ENCODE measurements around the gene MEGF11.
"Not testable (repeated sequence)": the region's sequence is repeated elsewhere in the genome, so short reads cannot be mapped to it uniquely, and the experiment has no call there.

The MEGF11 gene

DNA sequence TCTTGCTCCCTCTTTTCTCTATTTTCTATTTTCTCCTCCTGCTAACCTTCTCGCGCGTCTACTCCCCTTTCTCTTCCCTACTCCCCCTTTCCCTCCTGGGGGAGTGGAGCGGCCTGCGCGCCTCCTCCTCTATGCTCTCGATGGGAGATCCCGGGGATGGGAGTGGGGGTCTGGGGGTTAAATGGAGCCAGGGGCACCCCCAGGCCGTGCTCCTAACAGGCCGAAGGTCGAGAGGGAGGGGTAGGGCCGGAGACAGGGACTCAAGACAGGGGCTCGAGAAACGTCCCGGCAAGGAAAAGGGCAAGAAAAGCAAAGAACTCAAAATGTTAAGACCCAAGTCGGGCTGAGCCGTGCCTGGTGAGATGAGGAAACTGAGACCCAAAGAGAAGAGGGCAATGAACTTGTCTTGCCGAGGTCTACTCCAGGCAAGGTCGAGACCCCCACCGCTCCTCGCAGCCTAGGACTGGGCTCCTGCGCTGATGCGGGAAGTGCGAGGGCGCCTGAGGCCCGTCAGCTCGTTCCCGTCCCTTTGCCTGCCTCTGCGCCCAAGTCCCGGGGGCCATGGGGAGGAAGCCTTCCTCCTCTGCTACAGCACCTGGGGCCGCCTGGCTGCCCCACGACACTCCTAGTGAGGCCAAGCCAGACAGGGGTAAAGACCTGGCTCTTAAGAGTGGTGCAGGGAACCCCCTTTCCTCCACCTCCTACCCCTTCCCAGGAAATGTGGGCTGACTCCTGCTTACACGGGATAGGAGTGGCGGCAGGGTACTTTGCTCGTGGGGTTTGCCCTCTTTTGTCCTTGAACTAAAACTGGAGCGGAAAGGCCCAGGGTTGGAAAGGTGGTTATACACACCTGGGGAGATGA is 770 bp upstream of the MEGF11 start:
- POLR2A ChIA-PET: interaction anchor here (1.2 to 1.3 kb wide), 2 partner anchors 16 to 251 kb away, joined by 4 to 5 read pairs; partner anchors contain the start of genes RPL4 and ZWILCH
- TF ChIP-seq TARDBP (IDR thresholded peaks at IDR 0.05): no peak
- TF ChIP-seq SUZ12 (IDR thresholded peaks at IDR 0.05): no peak
- no peak for TF ChIP-seq ZNF384 (IDR thresholded peaks at IDR 0.05)
- TF ChIP-seq ELF4 (IDR thresholded peaks at IDR 0.05): no peak
- no peak for TF ChIP-seq NFRKB (IDR thresholded peaks at IDR 0.05)
- TF ChIP-seq BHLHE40 (IDR thresholded peaks at IDR 0.05; ENCODE audit: borderline replicate concordance): no peak
- no peak for TF ChIP-seq HDGF (IDR thresholded peaks at IDR 0.05; ENCODE audit: borderline replicate concordance)
- no peak for TF ChIP-seq FOXM1 (IDR thresholded peaks at IDR 0.05; ENCODE audit: borderline replicate concordance)
- no peak for TF ChIP-seq SP1 (IDR thresholded peaks at IDR 0.05)
- no peak for TF ChIP-seq FOXK2 (IDR thresholded peaks at IDR 0.05)
- no peak for TF ChIP-seq FOXA1 (IDR thresholded peaks at IDR 0.05)
- no peak for TF ChIP-seq CTBP1 (IDR thresholded peaks at IDR 0.05; ENCODE audit: borderline replicate concordance)
- TF ChIP-seq, protein P1, sequence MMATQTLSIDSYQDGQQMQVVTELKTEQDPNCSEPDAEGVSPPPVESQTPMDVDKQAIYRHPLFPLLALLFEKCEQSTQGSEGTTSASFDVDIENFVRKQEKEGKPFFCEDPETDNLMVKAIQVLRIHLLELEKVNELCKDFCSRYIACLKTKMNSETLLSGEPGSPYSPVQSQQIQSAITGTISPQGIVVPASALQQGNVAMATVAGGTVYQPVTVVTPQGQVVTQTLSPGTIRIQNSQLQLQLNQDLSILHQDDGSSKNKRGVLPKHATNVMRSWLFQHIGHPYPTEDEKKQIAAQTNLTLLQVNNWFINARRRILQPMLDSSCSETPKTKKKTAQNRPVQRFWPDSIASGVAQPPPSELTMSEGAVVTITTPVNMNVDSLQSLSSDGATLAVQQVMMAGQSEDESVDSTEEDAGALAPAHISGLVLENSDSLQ (IDR thresholded peaks at IDR 0.05): no peak
- no peak for TF ChIP-seq LEF1 (IDR thresholded peaks at IDR 0.05; ENCODE audit: borderline replicate concordance)
- no peak for DNase-seq (ENCODE audit: extremely low spot score)
- CTCF ChIA-PET: no interaction called here

DNA sequence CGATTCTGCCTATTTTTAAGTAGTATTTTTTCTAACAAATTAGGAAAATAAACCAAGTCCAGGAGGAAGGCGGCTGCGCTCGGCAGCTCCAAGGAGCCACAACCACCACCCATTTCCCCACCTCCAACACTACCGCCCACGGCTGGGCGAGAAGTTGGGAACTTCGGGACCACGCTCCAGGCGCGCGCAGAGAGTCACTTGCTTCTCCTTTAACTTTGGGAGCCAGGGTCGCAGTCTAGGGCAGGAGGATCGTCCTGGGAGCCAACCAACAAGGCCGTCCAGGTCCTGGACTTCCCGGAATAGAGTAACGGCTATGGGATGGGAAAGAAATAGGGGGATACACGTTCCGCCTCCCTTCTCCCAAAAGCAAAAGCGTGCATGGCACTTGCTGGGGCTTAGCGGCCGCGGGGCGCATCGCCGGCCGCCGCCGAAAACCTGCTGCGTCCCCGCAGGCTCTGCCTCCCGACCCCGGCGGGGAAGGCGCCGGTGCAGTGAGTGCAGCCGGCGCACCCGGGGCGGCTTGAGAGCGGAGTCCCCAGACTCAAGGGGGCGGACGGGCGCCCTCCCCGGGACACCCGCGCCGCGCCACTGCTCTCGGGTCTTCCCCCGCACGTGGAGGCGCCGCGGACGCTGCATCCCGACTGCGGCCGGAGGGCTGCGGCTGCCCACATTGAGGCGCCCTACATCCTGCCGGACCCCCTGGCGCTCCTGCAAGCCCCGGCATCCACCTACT is 699 bp downstream of the MEGF11 start:
- CTCF ChIA-PET: no interaction called here
- DNase-seq (ENCODE audit: extremely low spot score): peak; percentile 56
- POLR2A ChIA-PET: interaction anchor here (1.0 to 1.3 kb wide), 3 partner anchors 17 to 252 kb away, joined by 3 to 5 read pairs (median 4); partner anchors contain the start of genes RPL4 and ZWILCH
- TF ChIP-seq L3MBTL2 (conservative IDR thresholded peaks at IDR 0.05): peak; percentile 24; the same call in 1 of the 2 replicates
- TF ChIP-seq FOXA1 (IDR thresholded peaks at IDR 0.05): no peak

DNA sequence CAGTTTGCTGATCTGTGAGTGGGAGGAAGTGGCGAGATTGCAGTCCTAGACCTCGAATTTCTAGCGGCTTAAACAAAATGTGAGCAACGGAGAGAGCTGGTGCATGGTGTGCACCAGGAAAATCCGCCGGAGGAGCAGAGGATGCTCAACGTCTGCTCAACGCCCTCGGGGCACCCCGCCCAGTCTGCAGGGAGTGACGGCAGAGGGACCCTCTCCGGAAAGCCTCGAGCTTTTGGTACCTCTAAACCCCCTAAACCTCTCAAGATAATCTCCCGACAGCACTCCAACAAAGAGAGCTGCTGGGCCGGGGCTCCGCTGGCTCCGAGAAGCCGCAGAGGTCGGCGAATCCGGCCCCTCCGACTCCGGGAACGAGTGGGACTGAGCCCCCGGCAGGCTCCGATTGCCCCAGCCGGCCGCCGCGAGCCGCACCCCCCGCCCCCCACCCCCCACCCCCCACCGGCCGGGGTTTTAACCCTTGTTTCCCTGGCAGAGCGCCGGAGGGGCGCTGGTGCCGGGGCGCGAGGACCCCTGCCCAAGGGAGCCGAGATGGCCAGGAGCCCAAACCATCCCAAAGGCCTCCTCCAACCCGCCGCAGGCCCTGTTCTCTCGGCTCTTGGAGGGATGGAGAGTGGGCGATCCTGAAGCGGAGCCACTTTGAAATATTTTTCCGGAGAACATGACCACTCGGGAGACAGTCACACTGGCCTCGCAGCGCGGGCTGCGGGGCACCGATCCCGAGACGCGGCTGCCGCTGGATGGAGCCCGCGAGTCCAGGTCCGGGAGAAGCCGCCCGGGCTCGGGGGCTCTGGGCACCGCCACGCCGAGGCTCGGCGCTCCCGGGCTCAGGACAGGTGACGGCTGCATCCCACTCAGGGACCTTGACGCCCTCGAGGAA is 1.5 kb downstream of the MEGF11 start:
- CTCF ChIA-PET: interaction anchor here (0.8 kb wide), 1 partner anchor 867 kb away, joined by 4 read pairs; no protein-coding TSS in a partner anchor
- TF ChIP-seq L3MBTL2 (conservative IDR thresholded peaks at IDR 0.05) (peak; percentile 50), CTBP1 (IDR thresholded peaks at IDR 0.05; ENCODE audit: borderline replicate concordance) (no peak)
- peak; percentile 87 for DNase-seq (ENCODE audit: extremely low spot score)

DNA sequence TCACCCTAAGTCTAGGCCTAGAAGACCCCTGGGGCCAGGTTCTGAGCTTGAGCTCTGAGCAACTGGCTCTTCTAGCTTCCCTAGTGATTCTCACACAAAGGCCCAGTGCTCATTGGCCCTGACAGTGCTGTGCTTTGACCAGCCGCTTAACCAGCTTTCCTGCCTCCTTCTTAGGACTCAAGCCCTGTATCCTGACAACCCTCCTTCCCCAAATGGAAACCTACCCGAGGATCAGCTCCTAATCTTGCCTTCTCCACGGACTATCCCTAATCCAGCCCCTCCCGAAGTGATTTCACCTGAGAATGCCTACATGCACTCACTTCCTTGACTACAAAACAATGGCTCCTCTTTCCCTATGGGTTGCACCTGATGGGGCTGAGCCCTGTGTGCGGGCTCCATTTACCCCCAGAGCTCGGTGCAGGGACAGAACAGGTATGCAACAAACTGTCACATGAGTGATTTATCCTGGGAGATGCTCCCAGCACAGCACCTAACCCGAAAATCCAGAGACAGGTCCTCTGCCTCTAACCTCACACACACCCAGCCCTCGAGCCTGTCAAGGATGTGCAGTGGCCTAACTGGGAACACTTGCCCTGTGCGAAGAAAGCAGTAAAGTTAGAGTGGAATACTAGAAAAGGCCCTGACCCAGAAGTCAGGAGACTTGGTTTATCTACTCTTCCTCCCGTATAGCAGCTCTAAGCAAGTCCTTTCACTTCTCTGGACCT is 2.3 kb downstream of the MEGF11 start:
- TF ChIP-seq FOXK2 (IDR thresholded peaks at IDR 0.05) (no peak), LEF1 (IDR thresholded peaks at IDR 0.05; ENCODE audit: borderline replicate concordance) (no peak), ZNF384 (IDR thresholded peaks at IDR 0.05) (no peak), TARDBP (IDR thresholded peaks at IDR 0.05) (no peak), HDGF (IDR thresholded peaks at IDR 0.05; ENCODE audit: borderline replicate concordance) (no peak), FOXM1 (IDR thresholded peaks at IDR 0.05; ENCODE audit: borderline replicate concordance) (no peak), ARNT (IDR thresholded peaks at IDR 0.05) (no peak)
- POLR2A ChIA-PET: interaction anchor here (1.2 kb wide), 1 partner anchor 43 kb away, joined by 5 read pairs; the partner anchor contains the start of gene DIS3L
- CTCF ChIA-PET: interaction anchor here (0.6 to 0.8 kb wide), 2 partner anchors 20 to 867 kb away, joined by 3 to 4 read pairs; no protein-coding TSS in a partner anchor
- no peak for DNase-seq (ENCODE audit: extremely low spot score)

More for the DNA sequence above, 1.5 kb downstream of the MEGF11 start:
- POLR2A ChIA-PET: interaction anchor here (1.0 kb wide), 1 partner anchor 42 kb away, joined by 3 read pairs; no protein-coding TSS in a partner anchor

DNA sequence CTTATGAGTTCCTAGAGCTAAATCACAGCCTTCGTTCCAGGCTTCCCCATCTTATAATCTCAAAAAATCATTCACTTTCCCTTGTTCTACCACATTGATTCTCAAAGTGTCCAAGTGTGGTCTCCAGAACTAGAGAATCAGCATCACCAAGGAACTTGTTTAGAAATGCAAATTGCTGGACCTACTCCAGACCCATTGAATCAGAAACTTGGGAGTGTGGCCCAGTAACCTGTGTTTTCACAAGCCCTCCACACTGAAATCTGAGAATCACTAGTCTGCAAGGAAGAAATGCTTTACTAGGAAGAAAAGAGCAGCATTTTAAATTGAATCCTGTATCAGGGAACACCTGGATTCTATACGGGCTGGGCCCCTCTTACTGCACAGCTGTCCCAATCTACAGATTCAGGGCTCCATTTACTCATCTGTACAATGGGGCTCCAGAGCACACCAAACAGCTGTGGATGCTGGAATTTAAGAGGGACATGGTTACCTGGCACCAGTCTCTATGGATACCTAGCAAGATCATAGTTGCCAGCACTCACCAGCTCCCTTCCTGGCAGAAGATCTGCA is 3.9 kb downstream of the MEGF11 start:
- DNase-seq (ENCODE audit: extremely low spot score): no peak
- TF ChIP-seq HDGF (IDR thresholded peaks at IDR 0.05; ENCODE audit: borderline replicate concordance): no peak
- no peak for TF ChIP-seq TARDBP (IDR thresholded peaks at IDR 0.05)
- no peak for TF ChIP-seq L3MBTL2 (conservative IDR thresholded peaks at IDR 0.05)
- no peak for TF ChIP-seq CTBP1 (IDR thresholded peaks at IDR 0.05; ENCODE audit: borderline replicate concordance)
- no peak for TF ChIP-seq FOXM1 (IDR thresholded peaks at IDR 0.05; ENCODE audit: borderline replicate concordance)
- no peak for TF ChIP-seq ZNF384 (IDR thresholded peaks at IDR 0.05)
- TF ChIP-seq NFRKB (IDR thresholded peaks at IDR 0.05): no peak
- no peak for TF ChIP-seq LEF1 (IDR thresholded peaks at IDR 0.05; ENCODE audit: borderline replicate concordance)
- TF ChIP-seq FOXA1 (IDR thresholded peaks at IDR 0.05): no peak
- TF ChIP-seq SP1 (IDR thresholded peaks at IDR 0.05): no peak
- no peak for TF ChIP-seq FOXK2 (IDR thresholded peaks at IDR 0.05)
- ChIA-PET CTCF (no interaction called here), POLR2A (interaction anchor here (1.2 kb wide), 1 partner anchor 44 kb away, joined by 5 read pairs; the partner anchor contains the start of gene DIS3L)

DNA sequence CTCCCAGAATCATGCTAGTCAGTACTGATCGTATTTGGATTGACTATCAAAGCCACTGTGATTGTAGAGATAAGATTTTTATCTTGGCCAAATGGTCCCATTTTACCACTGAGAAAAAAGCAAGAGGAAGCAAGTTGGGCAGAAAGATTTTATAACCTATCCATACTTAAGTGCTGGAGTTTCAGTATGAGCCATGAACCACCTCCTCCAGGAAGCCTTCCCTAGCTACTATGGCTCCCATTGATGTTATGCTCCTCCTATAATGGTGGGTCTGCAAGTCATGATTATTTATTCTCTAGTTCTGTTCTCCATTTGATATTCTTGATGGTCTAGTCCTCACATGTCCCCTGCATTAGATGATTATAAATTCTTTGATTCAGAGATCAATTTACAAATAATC is 6.6 kb downstream of the MEGF11 start:
- TF ChIP-seq SUZ12 (IDR thresholded peaks at IDR 0.05) (no peak), ARNT (IDR thresholded peaks at IDR 0.05) (no peak), NFRKB (IDR thresholded peaks at IDR 0.05) (no peak), FOXK2 (IDR thresholded peaks at IDR 0.05) (no peak), FOXA1 (IDR thresholded peaks at IDR 0.05) (no peak), LEF1 (IDR thresholded peaks at IDR 0.05; ENCODE audit: borderline replicate concordance) (no peak), CTBP1 (IDR thresholded peaks at IDR 0.05; ENCODE audit: borderline replicate concordance) (no peak), L3MBTL2 (conservative IDR thresholded peaks at IDR 0.05) (no peak), TARDBP (IDR thresholded peaks at IDR 0.05) (no peak), FOXM1 (IDR thresholded peaks at IDR 0.05; ENCODE audit: borderline replicate concordance) (no peak), BHLHE40 (IDR thresholded peaks at IDR 0.05; ENCODE audit: borderline replicate concordance) (no peak), ZNF384 (IDR thresholded peaks at IDR 0.05) (no peak), HDGF (IDR thresholded peaks at IDR 0.05; ENCODE audit: borderline replicate concordance) (no peak), ELF4 (IDR thresholded peaks at IDR 0.05) (no peak), SP1 (IDR thresholded peaks at IDR 0.05) (no peak)
- TF ChIP-seq, protein P1 (IDR thresholded peaks at IDR 0.05): no peak
- ChIA-PET CTCF (no interaction called here), POLR2A (no interaction called here)
- no peak for DNase-seq (ENCODE audit: extremely low spot score)

DNA sequence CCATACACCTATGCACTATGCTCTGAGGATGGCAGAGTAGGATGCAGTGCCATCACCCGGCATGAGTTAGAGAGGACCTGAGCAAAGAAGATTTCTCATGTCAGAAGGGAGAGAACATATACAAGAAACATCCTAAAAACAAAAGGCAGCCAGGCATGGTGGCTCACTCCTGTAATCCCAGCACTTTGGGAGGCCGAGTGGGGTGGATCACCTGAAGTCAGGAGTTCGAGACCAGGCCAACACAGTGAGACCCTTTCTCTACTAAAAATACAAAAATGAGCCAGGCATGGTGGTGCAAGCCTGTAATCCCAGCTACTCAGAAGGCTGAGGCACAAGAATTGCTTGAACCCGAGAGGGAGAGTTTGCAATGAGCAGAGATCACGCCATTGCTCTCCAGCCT is 7.7 kb downstream of the MEGF11 start:
- DNase-seq (ENCODE audit: extremely low spot score); POLR2A ChIA-PET; CTCF ChIA-PET: not testable (repeated sequence)
